G401.6 (cell line): ENCODE data around the gene AAK1.

Source experiments
- FAIRE-seq: peaks from 2 replicates; lab custom pipeline; 2012; peaks lifted over from hg19 to GRCh38; lab: Jason Lieb, UNC

AAK1 gene

DNA sequence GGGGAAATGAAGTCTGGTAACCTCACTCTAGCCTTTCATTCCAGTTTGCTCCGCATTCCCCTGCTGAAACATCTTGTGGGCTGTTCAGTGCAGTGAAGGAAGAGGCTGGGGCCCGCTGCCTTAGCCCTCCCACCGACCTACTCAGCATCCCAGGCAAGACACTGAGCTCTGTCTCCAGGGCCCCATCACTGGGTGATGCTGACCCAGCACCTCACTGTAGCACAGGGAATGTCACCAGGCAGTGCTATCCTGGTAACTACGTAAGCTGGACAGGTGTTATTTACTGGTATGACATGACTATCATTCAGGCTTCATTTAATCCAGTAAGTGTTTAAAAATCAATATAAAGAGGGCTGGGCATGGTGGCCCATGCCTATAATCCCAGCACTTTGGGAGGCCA, 105.3 kb downstream of the AAK1 start:
- no peak for FAIRE-seq

DNA sequence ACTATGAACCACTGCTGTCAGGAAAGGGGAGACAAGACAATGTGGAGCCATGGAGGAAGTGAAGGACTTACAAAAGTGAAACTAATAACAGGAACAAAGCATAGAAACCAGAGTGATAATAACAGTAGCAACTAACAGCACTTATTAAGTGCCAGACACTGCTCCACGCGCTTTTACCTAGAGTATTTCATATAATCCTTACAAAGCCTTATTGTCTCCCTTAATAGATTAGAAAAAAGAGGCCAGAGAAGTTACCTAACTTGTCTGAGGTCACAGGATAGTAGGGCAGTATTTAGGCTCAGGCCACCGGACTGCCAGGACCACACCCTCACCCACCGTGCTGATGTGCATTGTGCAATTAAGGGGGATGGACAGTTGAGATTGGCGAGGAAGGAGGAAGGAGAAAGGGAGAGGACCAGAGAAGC, 107.7 kb downstream of the AAK1 start:
- FAIRE-seq, result no peak

DNA sequence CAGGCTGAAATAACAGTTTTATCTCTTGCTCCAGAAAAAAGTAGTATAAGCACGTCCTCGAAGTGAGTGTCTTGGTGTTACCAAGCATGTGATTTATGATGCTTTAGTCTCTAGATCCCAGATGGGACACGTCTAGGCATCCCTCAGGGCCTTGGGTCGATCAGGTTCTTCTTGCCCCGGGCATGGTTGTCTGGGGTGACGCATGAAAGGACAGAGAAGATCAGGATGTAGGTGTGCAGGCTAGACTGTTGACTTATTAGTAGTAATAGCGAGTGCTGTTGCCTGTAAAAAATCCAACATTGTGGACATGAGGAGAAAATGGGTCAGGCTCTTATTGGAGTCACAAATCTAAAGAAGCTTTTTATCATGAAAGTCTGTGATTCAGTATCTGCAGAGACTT, 112.4 kb downstream of the AAK1 start:
- FAIRE-seq, result no peak

DNA sequence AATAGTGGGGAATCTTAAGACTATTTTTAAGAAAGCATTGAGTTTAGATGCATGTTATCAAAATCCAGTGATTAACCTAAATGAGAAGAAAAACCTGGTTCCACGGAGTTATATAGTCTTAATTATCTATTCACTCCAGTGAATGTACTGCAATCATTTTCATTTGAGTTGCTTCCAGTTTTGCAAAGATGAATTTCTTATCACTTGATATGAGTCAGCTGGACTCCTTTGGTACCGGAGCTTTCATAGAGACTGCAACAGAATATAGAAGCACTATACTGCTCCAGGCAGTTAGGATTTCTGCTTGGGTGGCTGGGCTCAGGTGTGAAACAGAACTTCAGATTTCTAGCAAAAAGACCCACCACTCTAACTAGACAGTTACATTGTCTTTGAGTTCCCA, 114.1 kb downstream of the AAK1 start:
- no peak for FAIRE-seq

DNA sequence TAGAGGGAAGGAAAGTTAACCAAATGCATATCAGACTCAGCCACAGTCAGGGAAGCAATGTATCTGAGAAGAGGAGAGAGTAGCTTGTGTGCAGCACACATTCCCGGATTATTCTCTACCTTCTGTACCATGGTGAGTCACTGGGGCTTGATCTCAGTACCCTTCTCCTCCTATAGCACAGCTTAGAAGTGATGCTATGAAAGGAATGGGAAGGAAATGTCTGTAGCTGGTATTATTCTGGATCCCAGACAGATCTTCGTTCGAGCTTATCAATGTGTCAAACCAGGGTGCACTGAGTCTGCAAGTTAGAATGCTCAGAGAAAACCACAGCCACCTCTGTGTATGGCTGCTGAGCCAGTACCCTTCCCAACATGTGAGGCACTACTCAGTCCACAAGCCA, 118.3 kb downstream of the AAK1 start:
- no peak for FAIRE-seq

DNA sequence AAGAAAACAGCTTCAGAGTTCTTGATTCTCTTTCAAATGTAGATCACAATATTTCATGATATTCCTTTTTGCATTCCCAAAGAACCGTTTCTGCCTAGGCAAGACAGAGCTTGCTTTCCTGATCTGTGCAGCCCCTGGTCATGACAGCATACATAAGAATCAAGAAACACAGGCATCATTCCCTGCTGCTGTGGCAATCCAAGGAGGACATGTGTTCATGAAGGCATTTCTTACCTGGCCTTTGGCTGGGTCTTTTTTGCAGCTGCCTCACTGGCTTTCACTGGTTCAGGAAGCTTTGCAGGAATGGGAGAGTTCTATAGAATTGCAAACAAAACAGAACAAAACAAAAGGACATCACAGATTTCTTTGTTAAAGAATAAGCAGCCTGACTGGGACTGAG, 118.7 kb downstream of the AAK1 start:
- FAIRE-seq, result no peak

DNA sequence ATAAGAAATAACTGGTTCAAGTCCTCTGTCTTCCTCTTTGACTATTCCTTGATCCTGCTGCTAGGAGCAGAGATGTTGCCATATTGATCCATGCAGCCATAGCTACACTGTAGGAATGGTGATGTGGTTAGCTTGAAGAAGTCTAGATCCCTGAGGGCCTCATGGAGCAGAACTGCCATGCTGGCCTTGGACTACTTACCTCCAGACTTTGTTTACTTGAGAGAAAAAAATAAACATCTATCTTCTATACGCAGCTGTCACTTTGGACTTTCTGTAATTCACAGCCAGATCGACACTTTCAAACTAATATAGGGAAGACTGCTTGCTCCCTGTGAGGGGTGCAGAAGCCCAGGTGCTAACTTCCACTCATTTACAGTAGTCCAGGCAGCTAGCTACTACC, 121.8 kb downstream of the AAK1 start:
- no peak for FAIRE-seq

DNA sequence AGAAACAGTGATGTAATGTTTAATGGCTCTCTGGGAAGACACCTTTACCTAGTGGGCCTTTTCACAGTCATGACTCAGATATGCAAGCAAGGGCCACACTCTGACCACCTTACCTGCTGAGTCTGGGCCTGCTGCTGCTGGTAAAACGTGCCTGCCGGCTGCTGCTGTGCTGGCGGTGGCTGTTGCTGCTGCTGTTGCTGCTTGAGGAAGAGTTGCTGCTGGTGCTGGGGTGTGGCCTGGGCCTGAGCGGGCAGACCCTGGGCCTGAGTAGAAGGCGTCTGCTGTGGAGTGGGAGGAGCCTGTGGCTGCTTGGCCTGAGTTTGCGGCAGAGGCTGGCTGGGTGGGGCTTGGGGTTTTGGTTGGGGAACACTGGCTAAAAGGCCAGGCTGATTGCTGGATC, 124.7 kb downstream of the AAK1 start:
- no peak for FAIRE-seq

DNA sequence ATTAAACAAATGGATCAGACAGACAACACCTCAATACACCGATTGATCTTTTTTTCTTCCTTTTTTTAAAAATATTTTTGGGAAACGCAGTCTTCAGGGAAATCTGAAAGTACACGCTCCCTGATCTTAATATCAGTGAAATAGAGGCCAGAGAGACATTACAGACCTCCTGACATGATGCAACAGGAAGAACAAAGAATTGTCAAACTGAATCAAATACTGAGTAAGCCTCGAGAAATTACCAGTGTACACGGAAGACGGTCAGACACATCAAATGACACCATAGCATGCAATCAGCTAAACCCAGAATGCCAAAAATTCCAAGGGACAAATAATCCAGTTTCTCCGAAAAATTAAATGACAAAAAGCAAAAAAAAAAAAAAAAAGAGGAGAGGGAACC, 126.1 kb downstream of the AAK1 start:
- FAIRE-seq, result no peak

DNA sequence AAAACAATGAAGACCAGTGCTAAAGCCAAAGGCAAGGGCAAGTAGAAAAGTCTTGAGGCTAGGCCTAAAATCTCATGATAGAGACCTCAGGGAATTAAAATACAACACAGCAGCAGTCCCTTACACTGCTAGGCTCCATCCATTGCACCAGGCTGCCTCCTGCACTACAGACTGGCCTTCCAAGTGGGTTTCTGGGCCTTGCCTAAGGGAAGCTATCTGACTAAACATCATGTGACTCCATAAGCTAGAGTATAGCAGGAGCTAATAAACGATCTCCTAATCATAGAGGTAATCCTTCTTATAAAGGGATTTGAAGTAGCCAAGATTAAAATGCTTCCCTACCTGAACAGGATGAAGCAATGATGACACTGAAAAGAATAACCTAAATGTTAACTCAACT, 128.7 kb downstream of the AAK1 start:
- no peak for FAIRE-seq

DNA sequence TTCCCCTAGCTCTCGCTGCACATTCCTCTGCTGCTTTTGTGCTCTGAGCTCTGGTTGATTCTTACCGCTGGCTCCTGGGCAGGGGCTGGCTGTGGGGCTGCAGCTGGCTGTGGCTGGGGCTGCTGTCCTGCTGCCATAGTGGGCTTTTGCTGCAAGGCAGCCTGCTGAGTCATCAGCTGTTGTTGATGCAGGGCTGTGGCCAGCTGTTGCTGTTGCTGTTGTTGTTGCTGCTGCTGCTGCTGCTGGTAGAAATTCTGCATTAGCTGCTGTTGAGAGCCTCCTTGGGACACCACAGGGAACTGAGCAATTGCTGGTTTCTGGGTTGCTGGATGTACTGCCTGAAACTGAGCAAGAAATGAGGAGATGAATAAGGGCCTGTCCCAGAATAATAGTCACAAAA, 129.1 kb downstream of the AAK1 start:
- FAIRE-seq, result no peak

DNA sequence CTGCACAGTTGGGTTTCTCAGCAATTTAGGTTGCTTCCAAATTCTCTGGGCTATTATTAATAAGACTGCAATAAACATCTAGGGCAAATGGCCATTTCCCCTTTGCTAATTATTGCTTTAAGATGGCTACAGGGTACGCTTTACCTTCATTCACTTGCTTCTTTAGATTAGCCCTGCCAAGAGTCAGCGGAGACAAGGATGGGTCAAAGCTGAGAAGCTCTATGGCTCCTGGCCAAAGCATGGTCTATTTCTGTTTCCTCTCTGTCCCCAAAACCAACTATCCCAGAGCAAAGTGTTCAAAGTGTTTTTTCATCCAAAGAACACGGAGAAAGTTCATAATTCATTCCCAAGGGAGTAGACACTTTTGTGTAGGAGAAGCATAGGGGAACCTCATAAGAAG, 131.1 kb downstream of the AAK1 start:
- no peak for FAIRE-seq

DNA sequence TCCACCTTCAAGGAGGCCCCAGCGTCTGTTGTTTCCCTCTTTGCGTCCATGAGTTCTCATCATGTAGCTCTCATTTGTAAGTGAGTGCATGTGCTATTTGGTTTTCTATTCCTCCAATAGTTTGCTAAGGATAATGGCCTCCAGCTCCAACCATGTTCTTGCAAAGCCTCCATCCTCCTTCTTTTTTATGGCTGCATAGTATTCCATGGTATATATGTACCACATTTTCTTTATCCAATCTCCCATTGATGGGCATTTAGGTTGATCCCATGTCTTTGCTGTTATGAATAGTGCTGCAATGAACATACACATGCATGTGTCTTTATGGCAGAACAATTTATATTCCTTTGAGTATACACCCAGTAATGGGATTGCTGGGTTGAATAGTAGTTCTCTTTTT, 133.3 kb downstream of the AAK1 start:
- FAIRE-seq, result no peak

DNA sequence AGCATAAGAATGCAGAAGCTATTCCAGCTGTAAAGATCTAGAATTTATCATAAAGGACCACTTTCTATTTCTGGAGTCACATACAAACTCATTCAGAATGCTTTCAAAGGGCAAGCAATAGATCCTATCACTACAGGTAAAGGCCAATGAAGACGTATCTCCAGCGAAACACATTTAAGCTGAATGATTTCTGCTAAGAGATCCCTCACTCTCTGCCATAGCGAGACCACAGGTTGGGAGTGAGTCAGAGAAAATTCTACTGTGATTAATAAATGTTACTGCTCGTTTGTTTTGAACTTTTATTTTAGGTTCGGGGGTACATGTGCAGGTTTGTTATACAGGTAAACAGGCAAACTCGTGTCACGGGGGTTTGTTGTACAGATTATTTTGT, 133.8 kb downstream of the AAK1 start:
- FAIRE-seq, result no peak

DNA sequence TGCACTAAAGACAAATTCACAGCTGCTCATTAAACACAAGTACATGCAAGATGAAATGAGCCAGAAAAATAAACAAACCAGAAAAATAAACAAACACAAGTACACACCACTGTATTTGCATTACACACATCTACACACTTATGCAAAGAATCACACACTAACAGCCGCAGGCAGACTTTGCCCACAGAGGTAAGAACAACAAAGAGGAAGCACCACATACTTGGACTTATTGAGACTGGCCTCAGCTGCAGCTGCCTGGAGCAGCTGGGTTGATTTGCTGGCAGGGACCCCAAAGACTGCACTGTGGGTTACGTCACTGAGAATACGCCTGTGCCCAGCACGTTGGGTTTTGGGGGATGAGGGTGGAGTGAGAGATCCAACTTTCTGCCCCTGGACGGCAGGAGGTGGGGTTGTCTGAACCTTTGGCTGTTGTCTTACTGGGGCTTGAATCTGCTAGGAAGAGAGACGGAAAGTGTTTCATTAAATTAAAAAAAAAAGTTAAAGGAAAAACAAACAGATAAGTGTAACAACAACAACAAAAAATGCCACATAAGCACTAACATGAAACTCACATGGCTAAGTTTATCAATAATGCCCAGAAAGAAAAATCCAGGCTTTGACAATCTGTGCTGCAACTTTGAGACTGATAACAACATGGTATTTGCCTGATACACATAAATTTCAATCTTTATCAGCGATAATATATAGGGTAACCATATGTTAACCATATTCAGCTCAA, 134.4 kb downstream of the AAK1 start:
- FAIRE-seq, result no peak

DNA sequence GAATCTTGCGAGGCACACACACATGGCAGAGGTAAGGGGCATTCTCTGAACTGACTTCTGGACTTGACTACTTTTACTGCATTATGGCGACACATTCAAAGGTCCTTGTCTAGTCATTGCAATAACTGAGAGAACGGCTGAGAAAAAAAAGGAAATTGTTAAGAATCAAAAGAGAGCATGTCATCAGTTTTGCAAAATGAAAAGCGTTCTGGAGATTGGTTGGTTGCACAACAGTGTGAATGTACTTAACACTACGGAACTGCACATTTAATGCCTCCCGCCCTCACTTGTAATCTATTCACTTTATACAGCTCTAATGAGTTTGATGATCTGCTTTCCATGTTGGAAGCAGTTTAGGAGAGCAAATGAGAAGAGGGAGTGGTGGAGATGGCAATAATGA, 137.8 kb downstream of the AAK1 start:
- FAIRE-seq, result no peak

DNA sequence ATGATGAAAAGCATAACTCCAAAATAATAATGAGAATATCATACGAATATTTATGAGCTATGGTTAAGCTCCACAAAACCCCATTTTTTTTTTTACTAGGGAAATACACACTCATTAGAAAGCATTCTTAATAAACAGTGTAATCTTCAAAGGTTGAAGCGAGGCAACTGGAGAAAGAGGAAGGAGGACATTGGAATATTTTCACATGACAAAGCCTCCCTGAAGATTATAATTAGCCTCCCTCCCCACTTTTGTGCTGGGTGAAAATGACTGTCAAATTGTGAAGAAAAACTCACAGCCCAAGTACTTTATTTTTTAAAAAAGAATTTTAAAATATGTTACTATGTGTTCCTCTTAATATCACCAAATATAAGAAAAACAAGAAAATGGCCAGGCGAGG, 142.2 kb downstream of the AAK1 start:
- peak; percentile 17 for FAIRE-seq

DNA sequence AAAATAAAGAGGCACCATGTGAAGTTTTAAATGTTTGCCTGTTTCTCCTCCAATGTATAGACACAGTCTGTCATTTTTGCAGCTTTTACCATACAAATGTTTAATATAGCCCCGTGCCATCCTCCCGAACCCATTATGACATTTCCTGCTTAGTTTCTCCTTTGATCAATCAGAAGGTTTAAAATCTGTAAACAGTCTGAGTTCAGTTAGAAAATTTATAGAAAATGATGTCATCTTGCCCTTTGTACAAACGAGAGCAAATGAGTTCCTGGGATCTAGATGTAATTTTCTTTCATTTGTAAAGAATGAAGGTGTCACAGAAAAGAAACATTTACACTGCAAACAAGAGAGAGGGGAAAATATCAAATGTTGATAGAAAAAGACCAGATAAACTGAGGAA, 143.6 kb downstream of the AAK1 start:
- FAIRE-seq, result no peak

DNA sequence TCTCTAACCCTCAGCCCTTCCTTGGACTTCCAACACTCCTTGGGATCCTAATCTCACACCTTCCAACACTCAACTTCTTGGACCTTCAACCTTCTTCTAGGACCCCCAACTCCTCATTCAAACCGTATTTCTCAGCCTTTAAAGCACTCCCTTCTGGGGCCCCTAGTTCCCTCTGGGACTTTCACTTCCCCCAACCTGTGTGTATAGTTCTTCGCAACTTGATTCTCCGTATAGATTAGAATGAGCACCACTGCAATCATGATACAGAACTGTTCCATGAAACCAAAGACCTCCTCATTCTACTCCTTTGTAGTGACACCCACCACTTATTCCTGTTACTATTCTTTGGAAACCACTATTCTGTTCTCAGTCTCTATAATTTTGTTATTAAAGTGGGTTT, 144.3 kb downstream of the AAK1 start:
- no peak for FAIRE-seq

DNA sequence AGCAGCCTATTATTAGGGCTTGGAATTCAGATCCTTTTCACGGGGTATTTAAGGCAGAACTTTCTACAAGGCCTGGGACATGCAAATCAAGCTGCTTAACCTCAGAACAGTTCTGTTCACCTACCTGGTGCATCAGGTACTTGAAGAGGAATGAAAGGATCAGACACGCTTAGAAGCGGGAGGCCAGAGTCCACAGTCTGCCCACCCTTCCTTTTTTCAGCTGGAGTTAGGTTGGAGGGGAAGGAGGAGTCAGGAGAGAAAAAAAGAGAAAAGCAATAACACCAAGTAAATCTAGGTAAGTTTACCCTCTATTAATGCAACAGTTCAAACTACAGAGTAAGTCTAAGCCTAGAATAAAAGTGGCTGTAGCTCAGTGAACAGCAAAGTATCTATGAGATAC, 147.7 kb downstream of the AAK1 start:
- FAIRE-seq, result no peak

DNA sequence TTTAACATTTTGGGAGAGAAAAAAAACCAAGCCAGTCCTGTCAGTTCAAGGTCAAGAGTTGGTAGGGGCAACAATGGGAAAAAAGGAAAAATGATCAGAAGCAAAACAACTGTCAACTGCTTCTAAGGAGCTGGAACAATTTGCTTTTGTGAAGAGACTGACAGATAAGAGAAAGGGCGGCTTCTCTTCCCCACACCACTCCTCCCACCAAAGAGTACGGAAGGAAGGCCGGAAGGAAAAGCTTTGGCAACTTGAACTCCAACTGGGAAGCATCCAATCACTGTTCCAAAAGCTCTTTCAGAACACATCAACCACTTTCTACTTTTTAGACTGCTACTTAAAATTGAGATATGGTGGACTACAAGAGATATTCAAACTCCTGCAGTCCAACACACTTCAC, 148.5 kb downstream of the AAK1 start:
- FAIRE-seq, result no peak

DNA sequence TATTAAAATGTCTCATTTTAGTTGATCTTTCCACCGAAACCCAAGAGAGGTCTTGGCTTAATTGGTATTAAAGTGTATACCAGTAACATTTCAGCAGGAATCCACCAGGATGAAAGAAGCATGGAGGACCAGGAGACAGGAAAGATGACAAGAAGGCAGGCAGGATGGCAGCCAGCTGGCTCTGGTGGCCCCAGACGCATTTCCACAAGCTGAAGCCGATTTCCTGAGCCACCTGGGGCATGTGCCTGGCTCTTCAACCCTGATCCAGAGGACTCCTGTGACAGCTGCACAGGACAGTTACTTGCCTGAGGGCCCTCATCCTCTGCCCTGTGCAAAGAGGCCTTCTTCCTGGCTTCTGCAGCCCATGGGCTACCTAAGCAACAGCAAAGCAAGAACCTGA, 149.4 kb downstream of the AAK1 start:
- no peak for FAIRE-seq

DNA sequence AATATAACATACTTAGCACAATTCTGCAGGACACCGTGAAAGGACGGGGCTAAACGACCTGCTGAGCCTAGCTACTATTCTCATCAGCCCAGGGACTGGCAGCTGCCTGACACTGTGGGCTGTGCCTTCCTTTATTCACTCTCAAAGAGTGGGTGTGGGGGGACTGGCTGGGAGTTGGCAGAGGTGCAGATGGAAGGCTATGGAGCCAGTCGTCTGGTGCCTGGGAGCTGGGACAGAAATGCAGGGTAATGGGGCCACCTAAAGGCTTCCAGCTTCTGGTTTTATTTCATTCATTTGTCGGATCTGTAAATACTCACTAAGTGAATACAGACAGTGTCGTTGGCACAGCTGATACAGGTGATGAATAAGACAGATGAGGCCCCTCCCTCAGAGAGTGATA, 150.3 kb downstream of the AAK1 start:
- no peak for FAIRE-seq

DNA sequence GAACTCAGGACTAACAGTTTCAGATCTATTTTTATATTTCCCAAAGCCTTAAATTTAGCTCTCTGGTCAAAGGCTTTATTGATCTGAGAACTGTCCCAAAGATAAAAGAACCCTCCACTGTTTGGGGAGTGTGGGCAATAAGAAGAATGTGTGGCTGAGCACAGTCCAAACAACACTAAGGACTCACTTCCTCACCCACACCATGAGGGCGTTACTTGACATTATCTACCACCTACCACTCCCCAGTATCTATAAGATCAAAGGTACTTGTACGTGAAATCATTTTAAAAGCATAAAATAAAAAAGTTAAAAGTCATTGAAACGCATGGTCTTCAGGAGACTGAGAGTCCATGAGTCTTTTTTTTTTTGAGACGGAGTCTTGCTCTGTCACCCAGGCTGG, 151.7 kb downstream of the AAK1 start:
- FAIRE-seq, result no peak

DNA sequence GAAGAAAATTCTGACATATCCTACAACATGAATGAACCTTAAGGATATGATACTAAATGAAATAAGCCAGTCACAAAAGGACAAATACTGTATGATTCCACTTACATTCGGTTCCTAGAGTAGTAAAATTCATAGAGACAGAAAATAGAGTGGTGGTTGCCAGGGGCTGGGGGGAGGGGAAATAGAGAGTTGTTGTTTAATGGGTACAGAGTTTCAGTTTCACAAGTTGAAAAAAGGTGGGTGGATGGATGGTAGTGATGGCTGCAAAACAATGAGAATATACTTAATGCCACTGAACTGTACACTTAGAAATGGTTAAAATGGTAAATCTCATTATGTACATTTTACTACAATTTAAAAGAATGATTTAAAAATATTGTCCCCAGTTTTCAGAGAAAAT, 153.1 kb downstream of the AAK1 start:
- FAIRE-seq, result no peak
